OCI-LY1 (cell line): ENCODE data around the gene SEC24C.
A peak's percentile ranks its signal among the peaks of the same experiment; 100 is the strongest.

Experiments
- H2AFZ ChIP-seq: fragments of 200-600 bp; sonication (generic), shearing (Covaris generic); 2 replicates; pipeline ENCODE4 v1.6.0; 2014; ENCODE audit warnings: antibody characterized with exemption, mild to moderate bottlenecking, low read length
- H3F3A ChIP-seq: fragments of 200-600 bp; sonication (generic), shearing (Covaris generic); 2 replicates; pipeline ENCODE4 v1.6.0; 2014; ENCODE audit warnings: mild to moderate bottlenecking, antibody characterized with exemption, low read length, moderate library complexity; ENCODE audit not compliant: insufficient read depth
- H3K27ac ChIP-seq: fragments of 200-600 bp; sonication (generic); 2 replicates; pipeline ENCODE4 v1.5.1; 2014; ENCODE audit warnings: low read length, mixed run types, mild to moderate bottlenecking, low read depth; ENCODE audit not compliant: poor library complexity, severe bottlenecking
- H3K27me3 ChIP-seq: fragments of 200-600 bp; sonication (generic); 2 replicates; pipeline ENCODE4 v1.6.0; 2014; ENCODE audit warnings: antibody characterized with exemption, mild to moderate bottlenecking, low read length, moderate library complexity; ENCODE audit not compliant: insufficient read depth
- H3K36me3 ChIP-seq: fragments of 200-600 bp; sonication (generic); 2 replicates; pipeline ENCODE4 v1.6.1; 2014; ENCODE audit warnings: mild to moderate bottlenecking, antibody characterized with exemption, low read length, moderate library complexity, mixed read lengths; ENCODE audit not compliant: insufficient read depth
- H3K4me1 ChIP-seq: fragments of 200-600 bp; sonication (generic); 2 replicates; pipeline ENCODE4 v1.5.1; 2014; ENCODE audit warnings: mild to moderate bottlenecking, low read length, moderate library complexity; ENCODE audit not compliant: insufficient read depth, severe bottlenecking
- H3K4me2 ChIP-seq: fragments of 200-600 bp; sonication (generic), shearing (Covaris generic); 2 replicates; pipeline ENCODE4 v1.6.1; 2014; ENCODE audit warnings: low read length
- H3K4me3 ChIP-seq: fragments of 200-600 bp; sonication (generic); 2 replicates; pipeline ENCODE4 v1.5.1; 2014; ENCODE audit warnings: low read length, low read depth, mild to moderate bottlenecking, mixed read lengths; ENCODE audit not compliant: poor library complexity, severe bottlenecking
- H3K79me2 ChIP-seq: fragments of 200-600 bp; shearing (Covaris generic); 2 replicates; pipeline ENCODE4 v1.6.1; 2016; ENCODE audit warnings: mixed run types, low read length, mixed read lengths; ENCODE audit not compliant: insufficient read depth
- H3K9ac ChIP-seq: fragments of 200-600 bp; sonication (generic), shearing (Covaris generic); 2 replicates; pipeline ENCODE4 v1.6.1; 2014; ENCODE audit warnings: mild to moderate bottlenecking, low read length, mixed read lengths
- H3K9me2 ChIP-seq: fragments of 200-600 bp; sonication (generic), shearing (Covaris generic); 2 replicates; pipeline ENCODE4 v1.6.1; 2014; ENCODE audit warnings: low read depth, mild to moderate bottlenecking, low read length, mixed read lengths
- H3K9me3 ChIP-seq: fragments of 200-600 bp; shearing (Covaris generic); 2 replicates; pipeline ENCODE4 v1.6.1; 2014; ENCODE audit warnings: low read length, mixed read lengths
- H4K20me1 ChIP-seq: fragments of 200-600 bp; sonication (generic), shearing (Covaris generic); 2 replicates; pipeline ENCODE4 v1.6.0; 2016; ENCODE audit warnings: mild to moderate bottlenecking, low read length; ENCODE audit not compliant: insufficient read depth
- CTCF ChIP-seq: fragments of 200-600 bp; sonication (generic), shearing (Covaris generic); IDR thresholded peaks from 2 replicates; pipeline ENCODE4 v1.5.1; 2017; ENCODE audit warnings: mild to moderate bottlenecking, antibody characterized with exemption, low read length, moderate library complexity, mixed read lengths
- EZH2 ChIP-seq: fragments of 200-600 bp; sonication (generic), shearing (Covaris generic); IDR thresholded peaks from 2 replicates; pipeline ENCODE4 v1.8.0; 2017; ENCODE audit warnings: borderline replicate concordance, mixed run types, mild to moderate bottlenecking, antibody characterized with exemption, low read length, moderate library complexity, mixed read lengths

Gene SEC24C

DNA sequence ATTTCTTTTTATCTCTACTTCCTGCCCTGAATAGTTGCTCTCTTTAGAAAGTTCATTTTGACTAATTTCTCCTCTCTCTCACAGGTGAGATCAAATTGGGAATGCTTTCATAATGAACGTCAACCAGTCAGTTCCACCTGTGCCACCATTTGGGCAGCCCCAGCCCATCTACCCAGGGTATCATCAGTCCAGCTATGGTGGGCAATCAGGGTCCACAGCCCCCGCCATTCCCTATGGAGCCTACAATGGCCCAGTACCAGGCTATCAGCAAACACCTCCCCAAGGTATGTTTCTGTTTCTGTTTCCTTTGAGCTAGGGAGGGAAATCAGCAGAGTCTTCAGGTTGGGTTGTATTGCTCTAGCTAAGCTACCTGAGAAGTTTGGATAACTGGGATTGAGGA is 2.5 kb downstream of the SEC24C start:
- Histone ChIP-seq H3K4me2 (no peak overlapping the region), H4K20me1 (no peaks in the 10 kb centered on the region), H3K27me3 (no peaks in the 10 kb centered on the region), H3K79me2 (peaks cover 27% of the 10 kb centered on the region), H3K4me3 (no peak overlapping the region), H3K4me1 (peaks cover 23% of the 10 kb centered on the region), H3F3A (no peaks in the 10 kb centered on the region), H3K9ac (no peak overlapping the region; the same call in 1 of the 2 replicates), H3K36me3 (peaks cover 37% of the 10 kb centered on the region), H3K9me3 (no peaks in the 10 kb centered on the region), H3K27ac (no peak overlapping the region), H3K9me2 (no peaks in the 10 kb centered on the region), H2AFZ (no peak overlapping the region)
- no peak for TF ChIP-seq EZH2

- H3K27ac ChIP-seq = no peak overlapping the region
- peaks cover 64% of the 10 kb centered on the region for H3K36me3 ChIP-seq
- no peaks in the 10 kb centered on the region for H3K4me1 ChIP-seq
- TF ChIP-seq EZH2 = no peak
- TF ChIP-seq CTCF = no peak
- H3F3A ChIP-seq = no peaks in the 10 kb centered on the region
- H3K27me3 ChIP-seq = no peaks in the 10 kb centered on the region
- no peaks in the 10 kb centered on the region for H3K9me2 ChIP-seq
- no peak overlapping the region for H3K4me3 ChIP-seq
- H2AFZ ChIP-seq = no peak overlapping the region
- H3K9ac ChIP-seq = no peak overlapping the region
- H3K79me2 ChIP-seq = 0 out of 2 replicates have a peak, but pooled peaks cover 5% of the 10 kb centered on the region
- no peaks in the 10 kb centered on the region for H3K9me3 ChIP-seq
- no peaks in the 10 kb centered on the region for H4K20me1 ChIP-seq
- no peak overlapping the region for H3K4me2 ChIP-seq
These were observed 6.6 kb downstream of the SEC24C start for GRCh38 chr10:73750819-73751218.

DNA sequence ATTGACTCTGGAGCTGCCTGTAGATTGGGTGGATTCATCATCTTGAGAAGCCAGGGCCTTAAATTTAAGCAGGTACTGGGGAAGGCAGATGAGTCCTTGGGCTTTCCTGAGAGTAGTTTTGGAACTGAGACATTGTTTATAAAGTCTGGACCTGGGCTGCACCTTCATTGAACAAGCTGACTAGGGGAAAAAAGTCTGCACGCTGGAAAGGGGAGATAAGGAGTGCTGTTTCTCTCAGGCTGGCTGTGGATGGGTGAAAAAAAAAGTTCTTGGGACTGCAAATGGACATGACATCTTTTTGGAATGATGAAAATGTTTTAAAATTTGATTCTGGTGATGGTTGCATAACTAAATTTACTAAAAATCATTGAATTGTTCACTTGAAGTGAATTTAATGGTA is 12.0 kb downstream of the SEC24C start:
- no peak overlapping the region for H3K4me2 ChIP-seq
- no peaks in the 10 kb centered on the region for H4K20me1 ChIP-seq
- no peak overlapping the region for H3K9ac ChIP-seq
- 0 out of 2 replicates have a peak, but pooled peaks cover 7% of the 10 kb centered on the region for H3F3A ChIP-seq
- no peaks in the 10 kb centered on the region for H3K9me2 ChIP-seq
- no peak overlapping the region for H3K4me3 ChIP-seq
- H3K9me3 ChIP-seq = no peaks in the 10 kb centered on the region
- H3K36me3 ChIP-seq = peaks cover 45% of the 10 kb centered on the region
- TF ChIP-seq CTCF (no peak), EZH2 (no peak)
- H3K4me1 ChIP-seq = peaks cover 30% of the 10 kb centered on the region
- no peaks in the 10 kb centered on the region for H3K79me2 ChIP-seq
- no peak overlapping the region for H2AFZ ChIP-seq
- no peaks in the 10 kb centered on the region for H3K27me3 ChIP-seq
- no peak overlapping the region for H3K27ac ChIP-seq

DNA sequence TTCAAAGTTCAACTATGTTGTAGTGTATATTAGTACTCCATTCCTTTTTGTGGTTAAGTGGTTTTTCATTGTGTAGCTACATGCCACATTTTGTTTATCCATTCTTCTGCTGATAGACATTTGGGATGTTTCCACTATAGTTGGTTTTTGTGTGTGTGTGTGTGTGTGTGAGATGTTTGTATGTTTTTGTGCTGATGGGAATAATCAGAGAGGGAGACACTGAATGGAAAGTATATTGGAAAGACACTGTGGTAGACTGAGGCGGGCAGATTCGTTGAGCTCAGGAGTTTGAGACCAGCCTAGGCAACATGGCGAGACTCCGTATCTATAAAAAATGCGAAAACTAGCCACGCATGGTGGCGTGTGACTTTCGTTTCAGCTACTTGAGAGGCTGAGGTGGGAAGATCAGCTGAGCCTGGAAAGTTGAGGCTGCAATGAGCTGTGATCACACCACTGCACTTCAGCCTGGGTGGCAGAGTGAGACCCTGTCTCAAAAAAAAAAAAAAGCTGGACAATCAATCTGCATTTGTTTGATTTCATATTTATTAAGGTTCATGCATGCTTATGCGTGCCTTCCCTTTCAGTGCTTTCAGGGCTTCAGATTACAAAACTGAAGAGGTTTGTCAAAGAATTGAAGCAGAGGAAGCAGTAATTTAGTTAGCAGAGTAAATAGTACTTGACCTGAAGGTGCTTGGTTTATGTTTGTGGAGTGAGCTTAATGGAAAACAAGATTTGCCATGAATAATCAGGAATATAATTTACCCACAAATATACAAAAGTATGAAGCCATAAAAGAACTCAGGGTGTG is 14.7 kb downstream of the SEC24C start:
- no peaks in the 10 kb centered on the region for H4K20me1 ChIP-seq
- H3F3A ChIP-seq = 0 out of 2 replicates have a peak, but pooled peaks cover 9% of the 10 kb centered on the region
- peak overlapping the region; percentile 94 for H3K27ac ChIP-seq
- no peak overlapping the region for H2AFZ ChIP-seq
- no peaks in the 10 kb centered on the region for H3K27me3 ChIP-seq
- H3K9ac ChIP-seq = peak overlapping the region; percentile 22; the same call in 1 of the 2 replicates
- no peaks in the 10 kb centered on the region for H3K9me3 ChIP-seq
- peak overlapping the region; percentile 46 for H3K4me3 ChIP-seq
- peak overlapping the region; percentile 50 for H3K4me2 ChIP-seq
- H3K9me2 ChIP-seq = no peaks in the 10 kb centered on the region
- H3K4me1 ChIP-seq = peaks cover 37% of the 10 kb centered on the region
- H3K79me2 ChIP-seq = no peaks in the 10 kb centered on the region
- no peak for TF ChIP-seq EZH2
- TF ChIP-seq CTCF = no peak
- peaks cover 46% of the 10 kb centered on the region for H3K36me3 ChIP-seq
